Measurements from ENCODE around the gene HCAR3. TPM values are rescaled to one million over a fixed set of nuclear protein-coding genes. Genes with fewer than 3 reads are reported as not detected.

Gene HCAR3
- total and polyA plus RNA-seq, 8 donors: 0.37 to 8.3 (median 1.8) TPM; not detected in 3

DNA sequence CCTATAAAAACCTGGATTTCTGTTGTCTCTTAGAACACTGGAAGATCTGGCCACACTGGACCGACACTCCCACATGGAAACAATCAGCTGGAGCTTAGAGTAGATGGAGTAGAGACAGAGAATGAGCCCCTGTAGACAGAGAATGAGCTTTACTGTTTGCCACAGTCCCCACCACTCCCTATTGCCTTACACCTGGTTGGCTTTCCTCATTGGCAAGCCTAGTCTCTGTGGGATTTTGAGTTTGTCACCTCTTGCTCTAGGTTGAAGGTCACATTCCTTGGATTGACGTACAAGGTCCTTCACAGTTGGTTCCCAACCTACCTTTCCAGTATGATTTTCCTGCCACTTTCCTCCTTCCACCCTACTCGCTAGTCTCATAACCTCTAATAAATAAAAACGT, 16.0 kb upstream of the HCAR3 start:
- H3K4me1 ChIP-seq: peaks cover 0 to 21% (median 3%) of the 10 kb centered on the region in 4 donors
- H3K36me3 ChIP-seq: no peaks in the 10 kb centered on the region
- TF ChIP-seq EP300 (IDR thresholded peaks at IDR 0.05) (no peak), POLR2A (IDR thresholded peaks at IDR 0.05) (no peak), POLR2AphosphoS5 (IDR thresholded peaks at IDR 0.05) (no peak)
- TF ChIP-seq, protein P1, sequence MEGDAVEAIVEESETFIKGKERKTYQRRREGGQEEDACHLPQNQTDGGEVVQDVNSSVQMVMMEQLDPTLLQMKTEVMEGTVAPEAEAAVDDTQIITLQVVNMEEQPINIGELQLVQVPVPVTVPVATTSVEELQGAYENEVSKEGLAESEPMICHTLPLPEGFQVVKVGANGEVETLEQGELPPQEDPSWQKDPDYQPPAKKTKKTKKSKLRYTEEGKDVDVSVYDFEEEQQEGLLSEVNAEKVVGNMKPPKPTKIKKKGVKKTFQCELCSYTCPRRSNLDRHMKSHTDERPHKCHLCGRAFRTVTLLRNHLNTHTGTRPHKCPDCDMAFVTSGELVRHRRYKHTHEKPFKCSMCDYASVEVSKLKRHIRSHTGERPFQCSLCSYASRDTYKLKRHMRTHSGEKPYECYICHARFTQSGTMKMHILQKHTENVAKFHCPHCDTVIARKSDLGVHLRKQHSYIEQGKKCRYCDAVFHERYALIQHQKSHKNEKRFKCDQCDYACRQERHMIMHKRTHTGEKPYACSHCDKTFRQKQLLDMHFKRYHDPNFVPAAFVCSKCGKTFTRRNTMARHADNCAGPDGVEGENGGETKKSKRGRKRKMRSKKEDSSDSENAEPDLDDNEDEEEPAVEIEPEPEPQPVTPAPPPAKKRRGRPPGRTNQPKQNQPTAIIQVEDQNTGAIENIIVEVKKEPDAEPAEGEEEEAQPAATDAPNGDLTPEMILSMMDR (IDR thresholded peaks at IDR 0.05): no peak
- DNase-seq: no peak
- H3K4me3 ChIP-seq: no peak overlapping the region
- H3K9me3 ChIP-seq: no peaks in the 10 kb centered on the region
- WGBS, 5 donors: 81 to 95% (median 89%) methylated on average over 4 of the region's 4 CpGs
- peaks cover 0 to 5% (median 0%) of the 10 kb centered on the region in 3 donors for H3K27me3 ChIP-seq
- intact Hi-C loops (cut with DNase I; ENCODE audit: low total_unique reads): no loop called here
- peak overlapping the region in 1 of 5 donors; percentile 4 for H3K27ac ChIP-seq

DNA sequence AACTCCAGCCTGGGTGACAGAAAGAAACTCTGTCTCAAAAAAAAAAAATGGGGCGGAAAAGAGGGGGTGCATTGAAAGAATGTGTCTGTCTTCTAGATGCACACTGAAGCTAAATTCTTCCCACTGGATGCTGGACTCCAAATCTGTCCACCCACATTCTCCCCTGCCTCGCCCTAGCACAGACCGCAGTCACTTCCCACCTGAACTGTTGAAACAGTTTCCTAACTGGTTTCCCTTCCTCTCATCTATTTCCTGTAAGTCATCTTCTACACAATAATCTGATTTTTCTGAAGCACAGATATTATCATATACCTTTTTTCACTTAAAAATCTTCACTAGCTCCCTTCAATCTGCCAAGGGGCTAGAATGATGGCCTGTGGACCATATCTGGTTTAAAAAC, 15.6 kb upstream of the HCAR3 start:
- H3K27me3 ChIP-seq: peaks cover 0 to 5% (median 0%) of the 10 kb centered on the region in 3 donors
- H3K27ac ChIP-seq: peak overlapping the region in 1 of 5 donors; percentile 4
- H3K36me3 ChIP-seq: no peaks in the 10 kb centered on the region
- H3K9me3 ChIP-seq: no peaks in the 10 kb centered on the region
- H3K4me1 ChIP-seq: peaks cover 0 to 21% (median 3%) of the 10 kb centered on the region in 4 donors
- H3K4me3 ChIP-seq: no peak overlapping the region
- DNase-seq: no peak
- intact Hi-C loops (cut with DNase I; ENCODE audit: low total_unique reads): no loop called here
- 76 to 85% (median 80%) methylated on average over 3 of the region's 3 CpGs for WGBS, 5 donors
- TF ChIP-seq EP300 (IDR thresholded peaks at IDR 0.05) (no peak), POLR2AphosphoS5 (IDR thresholded peaks at IDR 0.05) (no peak), POLR2A (IDR thresholded peaks at IDR 0.05) (no peak)
- TF ChIP-seq, protein P1 (IDR thresholded peaks at IDR 0.05): no peak

DNA sequence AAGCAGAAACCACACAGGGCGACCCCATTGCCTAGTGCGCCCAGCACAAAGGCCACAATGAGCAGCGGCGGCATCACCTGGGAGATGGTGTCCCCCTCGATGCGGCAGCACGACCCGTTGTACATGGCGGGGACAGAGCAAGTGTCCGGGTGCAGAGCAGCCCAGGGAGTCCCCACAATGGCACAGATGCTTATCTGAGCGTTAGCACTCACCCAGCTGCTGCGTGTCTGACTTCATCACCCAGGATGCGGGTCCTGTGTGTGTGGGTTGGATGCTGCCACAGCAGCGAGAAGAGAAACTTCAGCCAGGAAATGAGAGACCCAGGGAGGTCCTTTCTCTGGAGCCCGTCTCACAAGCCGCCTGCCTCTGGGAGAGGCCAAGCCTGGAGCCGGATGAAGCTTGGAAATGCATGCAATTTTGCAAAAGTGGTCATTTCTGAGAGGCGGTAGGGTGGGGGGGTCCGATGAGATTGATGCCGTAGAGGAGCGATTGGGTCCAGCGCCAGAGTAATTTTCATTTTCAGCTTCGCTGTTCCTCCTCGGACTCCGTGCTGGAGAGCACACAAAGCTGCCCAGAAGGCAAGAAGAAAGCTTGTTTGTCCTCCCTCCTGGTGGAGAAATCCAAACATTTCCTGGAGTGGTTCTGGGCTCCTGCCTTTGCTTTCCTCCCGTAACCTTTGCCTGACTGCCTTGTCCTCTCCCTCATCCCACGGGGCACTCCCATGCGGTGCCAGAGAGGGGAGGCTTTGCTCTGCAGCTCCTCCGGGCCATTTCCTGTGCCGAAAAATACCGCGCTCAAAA, 13.8 kb upstream of the HCAR3 start, which contains the start of gene HCAR1:
TSS of gene HCAR1 (minus strand) at position 630 of the 800 bp plus-strand sequence. CDS start at position 125, 505 bp downstream.
- DNase-seq: peak; percentile 37 to 77
- Histone ChIP-seq H3K36me3 (no peaks in the 10 kb centered on the region), H3K9me3 (no peaks in the 10 kb centered on the region), H3K4me1 (peaks cover 0 to 32% (median 13%) of the 10 kb centered on the region in 4 donors), H3K27me3 (peaks cover 0 to 5% (median 0%) of the 10 kb centered on the region in 3 donors), H3K27ac (peak within 1 kb of the TSS; percentile 43 to 75 (median 66)), H3K4me3 (peak within 1 kb of the TSS; percentile 39 to 49 (median 44))
- WGBS, 5 donors: 19 to 55% (median 34%) methylated on average over 26 to 32 of the region's 32 CpGs
- TF ChIP-seq POLR2AphosphoS5 (IDR thresholded peaks at IDR 0.05) (peak in 2 of 3 donors; percentile 3 to 9), EP300 (IDR thresholded peaks at IDR 0.05) (no peak), POLR2A (IDR thresholded peaks at IDR 0.05) (no peak)
- TF ChIP-seq, protein P1 (IDR thresholded peaks at IDR 0.05): peak in 1 of 7 experiments; percentile 25
- intact Hi-C loops (cut with DNase I; ENCODE audit: low total_unique reads): no loop called here

DNA sequence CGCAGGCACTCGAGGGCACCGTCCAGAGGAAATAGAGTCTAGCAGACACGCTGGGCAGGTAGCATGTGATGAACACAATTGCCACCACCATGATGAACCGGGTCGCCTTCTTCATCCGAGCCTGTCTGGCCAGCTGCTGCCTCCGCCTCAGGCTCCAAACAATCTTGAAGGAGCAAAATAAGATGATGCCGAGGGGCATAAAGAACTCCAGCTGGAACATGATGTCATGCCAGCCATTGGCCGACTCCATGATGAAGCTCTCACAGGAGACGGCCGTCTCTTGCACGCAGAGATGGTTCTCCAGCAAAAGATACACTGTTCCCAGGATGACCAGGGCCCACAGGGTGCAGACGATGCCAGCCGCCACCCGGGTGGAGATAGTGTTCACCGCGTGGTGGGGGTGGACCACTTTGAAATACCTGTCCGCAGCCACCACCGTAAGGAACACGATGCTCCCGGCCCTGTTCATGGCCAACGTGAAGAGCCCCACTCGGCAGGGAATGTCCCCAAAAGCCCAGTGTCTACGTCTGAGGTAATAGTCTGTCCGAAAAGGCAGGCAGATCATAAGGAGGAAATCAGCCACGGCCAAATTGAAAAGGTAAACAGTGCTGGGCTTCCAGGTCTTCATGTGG, 13.1 kb upstream of the HCAR3 start:
- Histone ChIP-seq H3K9me3 (no peaks in the 10 kb centered on the region), H3K27me3 (peaks cover 0 to 5% (median 0%) of the 10 kb centered on the region in 3 donors), H3K36me3 (no peaks in the 10 kb centered on the region), H3K4me1 (peaks cover 0 to 38% (median 16%) of the 10 kb centered on the region in 4 donors), H3K4me3 (peak overlapping the region; percentile 39 to 49 (median 44)), H3K27ac (peak overlapping the region; percentile 43 to 75 (median 66))
- WGBS, 5 donors: 55 to 93% (median 77%) methylated on average over 10 to 27 of the region's 27 CpGs
- TF ChIP-seq POLR2AphosphoS5 (IDR thresholded peaks at IDR 0.05) (no peak), EP300 (IDR thresholded peaks at IDR 0.05) (no peak), POLR2A (IDR thresholded peaks at IDR 0.05) (no peak)
- TF ChIP-seq, protein P1 (IDR thresholded peaks at IDR 0.05): no peak
- no peak for DNase-seq
- intact Hi-C loops (cut with DNase I; ENCODE audit: low total_unique reads): no loop called here

All from stomach (tissue), 9 donors.